Urothelium cell line (cell line): ENCODE data around the gene CHL1.

ENCODE experiments used
- DNase-seq: peaks from one replicate; pipeline ENCODE4 v3.0.0; 2011; ENCODE audit warnings: low spot score, mixed read lengths
- FAIRE-seq: peaks from 2 replicates; lab custom pipeline; 2011; peaks lifted over from hg19 to GRCh38; lab: Jason Lieb, UNC

CHL1 gene

DNA sequence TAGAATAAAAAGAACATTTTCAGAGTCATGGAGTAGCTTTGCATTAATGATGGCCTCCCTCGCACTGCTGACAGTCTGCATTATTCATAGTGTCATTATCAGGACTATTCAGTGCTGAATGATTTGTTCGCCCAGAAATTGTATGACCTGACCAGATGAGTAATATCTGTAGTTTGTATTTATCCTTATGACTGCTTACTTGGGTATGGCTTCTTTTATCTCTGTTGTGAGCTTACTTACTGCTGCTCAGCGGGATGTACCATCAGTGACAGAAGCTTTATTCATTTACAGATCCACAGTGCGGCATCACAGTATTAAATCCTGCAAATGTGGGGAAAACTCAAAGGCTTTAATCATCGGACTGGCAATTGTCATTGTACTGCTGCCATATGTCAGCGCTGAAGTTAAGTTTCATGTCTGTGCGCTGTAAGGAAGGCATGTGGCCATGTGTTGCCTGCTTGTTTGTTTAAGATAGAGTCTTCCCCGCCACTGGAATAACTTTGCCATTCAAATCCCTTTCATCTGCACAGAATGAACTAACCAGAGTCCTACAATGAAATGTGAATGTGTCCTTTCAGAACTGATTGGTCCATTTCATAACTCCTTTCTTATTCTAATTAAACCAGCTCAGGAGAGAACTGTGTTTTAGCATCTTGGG, 262.2 kb downstream of the CHL1 start:
- FAIRE-seq (no peak), DNase-seq (no peak)
